HG03439 (cell line): ENCODE data around the gene VSIG10.
A peak's percentile ranks its signal among the peaks of the same experiment; 100 is the strongest.
"Not testable (repeated sequence)": the region's sequence is repeated elsewhere in the genome, so short reads cannot be mapped to it uniquely, and the experiment has no call there.

Source experiments
- ATAC-seq: cut with Tn5 transposase; IDR thresholded peaks from one replicate; pipeline ENCODE4 v1.9.1; 2021; ENCODE audit warnings: mild to moderate bottlenecking, moderate library complexity; ENCODE audit not compliant: unreplicated experiment

VSIG10 gene

GRCh38 chr12:118103601-118104382 lies at the start of gene VSIG10:
Gene VSIG10, minus strand, starts transcription at chr12:118104011. Its CDS starts 340 bp downstream, at chr12:118103671.
- ATAC-seq = peak; percentile 82

GRCh38 chr12:118151755-118152154 lies 47.9 kb upstream of the VSIG10 start:
- ATAC-seq = no peak

DNA sequence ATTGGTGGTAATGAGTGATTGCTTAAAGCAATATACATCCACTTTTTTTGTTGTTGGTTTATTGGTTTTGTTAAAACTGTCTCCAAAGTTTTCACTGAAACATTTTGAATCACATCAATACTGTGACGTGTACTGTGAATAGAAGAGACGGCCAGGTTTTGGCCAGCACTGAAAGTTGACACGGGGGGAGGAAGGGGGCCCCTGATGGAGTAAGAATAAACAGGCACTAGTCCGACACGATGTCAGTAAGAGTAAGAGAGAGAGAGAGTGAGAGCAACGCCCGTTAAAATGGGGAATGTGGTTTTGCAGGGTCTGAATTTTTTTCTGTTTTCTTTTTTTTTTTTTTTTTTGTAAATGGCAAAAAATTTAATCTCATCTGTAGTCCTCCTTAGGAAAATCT lies 46.8 kb upstream of the VSIG10 start:
- ATAC-seq = no peak

- no peak for ATAC-seq
Observed at GRCh38 chr12:118148287-118148686, 44.5 kb upstream of the VSIG10 start.

GRCh38 chr12:118145798-118146156 lies 42.0 kb upstream of the VSIG10 start:
- no peak for ATAC-seq

GRCh38 chr12:118145113-118145797 lies 41.4 kb upstream of the VSIG10 start:
- no peak for ATAC-seq

DNA sequence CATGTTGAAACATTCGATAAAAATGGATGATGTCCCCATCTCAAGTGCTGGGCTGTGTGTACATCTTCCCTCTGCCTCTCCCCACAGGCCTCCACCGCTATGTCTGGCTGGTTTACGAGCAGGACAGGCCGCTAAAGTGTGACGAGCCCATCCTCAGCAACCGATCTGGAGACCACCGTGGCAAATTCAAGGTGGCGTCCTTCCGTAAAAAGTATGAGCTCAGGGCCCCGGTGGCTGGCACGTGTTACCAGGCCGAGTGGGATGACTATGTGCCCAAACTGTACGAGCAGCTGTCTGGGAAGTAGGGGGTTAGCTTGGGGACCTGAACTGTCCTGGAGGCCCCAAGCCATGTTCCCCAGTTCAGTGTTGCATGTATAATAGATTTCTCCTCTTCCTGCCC lies 40.7 kb upstream of the VSIG10 start:
- ATAC-seq = no peak

- no peak for ATAC-seq
Observed at GRCh38 chr12:118140825-118141224, 37.0 kb upstream of the VSIG10 start.

DNA sequence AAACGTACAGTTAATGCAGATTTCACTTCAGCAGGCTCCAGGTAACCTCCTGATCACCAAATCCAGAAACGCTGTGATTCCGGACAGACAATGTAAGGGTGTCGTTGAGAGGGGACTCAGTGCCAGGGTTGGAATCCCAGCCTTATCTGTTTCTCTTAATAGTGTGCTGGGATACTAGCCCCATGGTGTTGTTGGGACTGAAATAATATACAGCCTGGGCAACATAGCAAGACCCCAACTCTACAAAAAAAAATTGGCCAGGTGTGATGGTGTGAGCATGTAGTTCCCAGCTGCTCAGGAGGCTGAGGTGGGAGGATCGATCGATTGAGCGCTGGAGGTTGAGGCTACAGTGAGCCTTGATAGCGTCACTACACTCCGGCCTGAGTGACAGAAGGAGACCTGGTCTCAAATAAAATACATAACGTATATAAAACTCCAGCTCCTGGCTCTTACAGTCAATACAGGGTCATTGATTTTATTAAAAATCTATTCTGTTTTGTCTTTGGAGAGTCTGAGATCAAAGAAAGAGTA lies 33.4 kb upstream of the VSIG10 start:
- ATAC-seq = no peak

DNA sequence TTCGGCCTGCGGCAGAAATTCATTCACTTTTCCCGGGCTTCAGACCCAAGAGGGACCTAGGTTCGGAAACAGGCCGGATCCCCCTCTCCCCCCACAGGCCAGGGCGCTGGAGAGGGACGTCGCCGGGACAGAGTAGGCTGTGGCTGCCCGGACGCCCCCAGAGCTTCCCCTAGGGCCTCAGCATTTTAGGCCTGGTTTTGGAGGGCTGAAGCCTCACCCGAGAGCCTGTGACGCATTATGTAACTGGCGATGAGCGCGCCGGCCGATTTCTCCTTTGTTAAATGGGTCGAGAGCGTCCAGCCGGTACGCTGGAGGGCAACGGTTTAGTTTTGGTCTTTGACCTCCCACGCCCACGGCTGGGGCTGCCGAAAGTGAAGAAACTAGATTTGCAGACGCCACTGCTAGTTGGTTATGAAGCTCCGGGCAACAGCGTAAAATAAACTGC lies 32.8 kb upstream of the VSIG10 start:
- peak; percentile 44 for ATAC-seq

GRCh38 chr12:118135788-118136558 lies 32.2 kb upstream of the VSIG10 start, which contains the start of gene PEBP1:
Gene PEBP1, plus strand, starts transcription at chr12:118136124. Its CDS starts 86 bp downstream, at chr12:118136210.
- peak; percentile 93 for ATAC-seq

DNA sequence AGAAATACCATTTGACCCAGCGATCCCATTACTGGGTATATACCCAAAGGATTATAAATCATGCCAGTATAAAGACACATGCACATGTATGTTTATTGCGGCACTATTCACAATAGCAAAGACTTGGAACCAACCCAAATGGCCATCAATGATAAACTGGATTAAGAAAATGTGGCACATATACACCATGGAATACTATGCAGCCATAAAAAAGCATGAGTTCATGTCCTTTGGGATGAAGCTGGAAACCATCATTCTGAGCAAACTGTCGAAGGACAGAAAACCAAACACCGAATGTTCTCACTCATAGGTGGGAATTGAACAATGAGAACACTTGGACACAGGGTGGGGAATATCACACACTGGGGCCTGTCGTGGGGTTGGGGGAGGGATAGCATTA lies 25.6 kb upstream of the VSIG10 start:
- not testable (repeated sequence) for ATAC-seq

DNA sequence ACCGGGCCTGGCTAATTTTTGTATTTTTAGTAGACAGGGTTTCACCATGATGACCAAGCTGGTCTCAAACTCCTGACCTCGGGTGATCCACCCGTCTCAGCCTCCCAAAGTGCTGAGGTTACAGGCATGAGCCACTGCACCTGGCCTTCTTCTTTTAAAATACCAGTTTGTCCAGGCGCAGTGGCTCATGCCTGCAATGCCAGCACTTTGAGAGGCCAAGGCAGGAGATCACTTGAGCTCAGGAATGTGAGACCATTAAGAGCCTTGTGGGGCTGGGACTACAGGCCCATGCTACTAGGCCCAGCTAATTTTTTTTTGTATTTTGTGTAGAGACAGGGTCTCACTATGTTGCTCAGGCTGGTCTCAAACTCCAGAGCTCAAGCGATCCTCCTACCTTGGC lies 24.1 kb upstream of the VSIG10 start:
- no peak for ATAC-seq

DNA sequence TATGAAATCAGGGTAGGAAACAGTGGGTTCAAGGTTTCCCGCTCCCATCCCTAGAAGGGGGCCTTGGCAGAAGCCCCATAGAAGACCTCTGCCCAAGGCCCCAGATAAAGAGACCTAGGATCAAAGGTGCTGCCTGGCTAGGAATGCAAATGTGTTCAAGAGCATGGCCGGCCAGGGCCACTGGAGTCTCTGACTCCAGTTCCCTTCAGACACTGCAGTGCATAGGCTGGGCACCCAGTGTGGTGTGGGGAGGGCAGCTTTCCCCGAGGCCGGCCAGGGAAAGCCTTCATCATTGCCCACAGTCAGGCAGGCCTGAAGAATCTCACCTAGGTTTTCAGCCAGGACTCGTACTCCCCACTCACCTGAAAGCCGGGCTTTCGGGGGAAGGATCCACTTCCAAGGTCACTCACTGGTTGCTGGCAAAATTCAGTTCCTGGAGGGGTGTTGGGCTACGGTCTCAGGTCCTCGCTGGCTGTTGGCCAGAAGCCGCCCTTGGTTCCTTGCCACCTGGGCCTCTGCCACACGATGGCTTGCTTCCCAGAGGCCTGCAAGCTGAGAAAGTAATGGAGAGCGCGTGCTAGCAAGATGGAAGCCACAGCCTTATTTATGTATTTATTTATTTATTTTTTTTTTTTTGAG lies 22.4 kb upstream of the VSIG10 start:
- ATAC-seq = no peak

- no peak for ATAC-seq
Observed at GRCh38 chr12:118125743-118126118, 21.9 kb upstream of the VSIG10 start.

DNA sequence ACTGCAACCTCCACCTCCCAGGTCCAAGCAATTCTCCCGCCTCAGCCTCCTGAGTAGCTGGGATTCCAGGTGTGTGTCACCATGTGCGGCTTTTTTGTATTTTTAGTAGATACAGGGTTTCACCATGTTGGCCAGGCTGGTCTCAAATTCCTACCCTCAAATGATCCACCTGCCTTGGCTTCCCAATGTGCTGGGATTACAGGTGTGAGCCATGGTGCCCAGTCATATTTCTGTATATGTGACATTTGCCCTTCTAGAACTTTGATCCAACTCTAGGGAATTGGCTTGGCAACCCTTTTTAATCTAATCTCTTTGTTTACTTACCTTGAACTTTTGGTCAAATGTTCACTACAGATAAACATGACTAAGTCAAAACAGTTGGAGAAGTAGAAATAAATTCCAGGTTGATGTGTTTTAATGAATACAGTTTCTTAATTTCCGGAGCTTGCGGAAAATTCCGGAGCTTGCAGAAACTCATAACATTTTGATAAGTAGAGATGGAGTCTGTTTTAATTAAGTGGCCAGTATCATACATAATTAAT lies 20.6 kb upstream of the VSIG10 start:
- ATAC-seq = no peak

DNA sequence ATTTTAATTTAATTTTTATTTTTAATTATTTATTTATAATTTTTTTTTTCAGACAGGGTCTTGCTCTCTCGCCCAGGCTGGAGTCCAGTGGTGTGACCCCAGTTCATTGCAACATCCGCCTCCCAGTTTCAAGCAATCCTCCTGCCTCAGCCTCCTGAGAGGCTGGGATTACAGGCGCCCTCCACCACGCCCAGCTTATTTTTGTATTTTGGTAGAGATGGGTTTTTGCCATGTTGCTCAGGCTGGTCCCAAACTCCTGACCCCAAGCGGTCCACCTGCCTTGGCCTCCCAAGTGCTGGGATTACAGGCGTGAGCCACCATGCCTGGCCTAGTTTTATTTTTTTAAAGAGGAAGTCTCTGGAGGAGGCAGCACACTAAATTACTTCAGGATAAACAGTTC lies 18.5 kb upstream of the VSIG10 start:
- ATAC-seq = no peak

- no peak for ATAC-seq
Observed at GRCh38 chr12:118120579-118121363, 17.0 kb upstream of the VSIG10 start.

DNA sequence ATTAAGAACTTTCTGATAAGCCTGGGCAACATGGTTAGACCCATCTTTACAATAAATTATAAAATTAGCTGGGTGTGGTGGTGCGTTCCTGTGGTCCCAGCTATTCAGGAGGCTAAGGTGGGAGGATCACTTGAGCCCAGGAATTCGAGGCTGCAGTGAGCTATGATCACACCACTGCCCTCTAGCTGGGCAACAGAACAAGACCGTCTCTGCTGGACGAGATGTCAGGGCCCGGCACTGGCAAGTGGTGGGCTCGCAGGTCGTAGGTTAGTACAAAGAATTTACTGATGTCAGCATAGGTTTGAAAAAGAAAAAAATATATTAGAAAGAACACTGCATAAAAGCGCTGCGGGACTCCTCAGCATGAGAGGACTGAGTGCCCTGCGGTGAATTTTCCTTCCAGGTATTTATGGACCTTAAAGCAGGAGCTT lies 15.7 kb upstream of the VSIG10 start:
- no peak for ATAC-seq

DNA sequence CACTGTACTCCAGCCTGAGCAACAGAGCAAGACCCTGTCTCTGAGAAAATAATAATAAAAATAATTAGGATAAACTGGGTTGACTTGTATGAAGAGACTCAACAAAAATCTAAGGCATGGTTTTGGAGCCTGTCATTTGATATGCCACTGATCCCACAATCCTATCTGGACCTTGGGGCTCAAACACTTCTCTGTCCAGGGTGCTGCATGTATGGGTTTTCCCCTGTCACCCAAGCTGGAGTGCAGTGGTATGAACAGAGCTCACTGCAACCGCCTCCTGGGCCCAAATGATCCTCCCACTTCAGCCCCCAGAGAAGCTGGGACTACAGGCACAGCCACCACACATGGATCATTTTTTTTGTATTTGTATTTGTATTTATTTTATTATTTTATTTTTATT lies 5.3 kb upstream of the VSIG10 start:
- ATAC-seq = no peak
